Cardiac muscle cell (in vitro differentiated cells and primary cell): ENCODE data around the gene ZC3H13. TPM values are rescaled to one million over a fixed set of nuclear protein-coding genes. Genes with fewer than 3 reads are reported as not detected.

ENCODE experiments used
- DNase-seq, 2 donors: peaks; one replicate each; pipeline versions ENCODE4 v3.0.0 to v3.0.0-alpha.2; 2010 to 2017; ENCODE audit warnings: low read depth in 1 of 2, low spot score in 1 of 2
- H3K27ac ChIP-seq: fragments of 200-600 bp; sonication (generic); 2 replicates; pipeline ENCODE4 v1.5.1; 2016
- H3K27me3 ChIP-seq: fragments of 200-600 bp; sonication (generic); 2 replicates; pipeline ENCODE4 v1.6.0; 2016; ENCODE audit warnings: control low read depth
- H3K36me3 ChIP-seq: fragments of 200-600 bp; sonication (generic); 2 replicates; pipeline ENCODE4 v1.5.1; 2016; ENCODE audit warnings: control low read depth
- H3K4me1 ChIP-seq: fragments of 200-600 bp; sonication (generic); 2 replicates; pipeline ENCODE4 v1.8.1; 2017; ENCODE audit warnings: low read depth, mild to moderate bottlenecking, mixed run types
- H3K4me3 ChIP-seq: fragments of 200-600 bp; sonication (generic); 2 replicates; pipeline ENCODE4 v1.5.1; 2016; ENCODE audit warnings: mild to moderate bottlenecking
- H3K9me3 ChIP-seq: fragments of 200-600 bp; sonication (generic); 2 replicates; pipeline ENCODE4 v1.5.1; 2017; ENCODE audit warnings: low read depth, mild to moderate bottlenecking, control low read depth
- CTCF ChIP-seq: IDR thresholded peaks from 2 replicates; pipeline ENCODE4 v1.5.1; 2012; ENCODE audit warnings: low read depth, mild to moderate bottlenecking, low read length
- polyA plus RNA-seq: library from polyadenylated mRNA; unstranded; fragments of >200 nt; fragmentation: Nextera tagmentation; extraction: Ambion mirVana; gene quantifications from 2 replicates; pipeline ENCODE4 v1.2.1, GENCODE V29; 2016
- total RNA-seq: library from RNA; depleted of rRNA; stranded (reverse); fragments of >200 nt; gene quantifications from 2 replicates; pipeline ENCODE4 v1.2.3, GENCODE V29; 2016

Gene ZC3H13
- total RNA-seq = 12.5 and 20.0 TPM in 2 replicates
- polyA plus RNA-seq = 55.2 and 72.2 TPM in 2 replicates

DNA sequence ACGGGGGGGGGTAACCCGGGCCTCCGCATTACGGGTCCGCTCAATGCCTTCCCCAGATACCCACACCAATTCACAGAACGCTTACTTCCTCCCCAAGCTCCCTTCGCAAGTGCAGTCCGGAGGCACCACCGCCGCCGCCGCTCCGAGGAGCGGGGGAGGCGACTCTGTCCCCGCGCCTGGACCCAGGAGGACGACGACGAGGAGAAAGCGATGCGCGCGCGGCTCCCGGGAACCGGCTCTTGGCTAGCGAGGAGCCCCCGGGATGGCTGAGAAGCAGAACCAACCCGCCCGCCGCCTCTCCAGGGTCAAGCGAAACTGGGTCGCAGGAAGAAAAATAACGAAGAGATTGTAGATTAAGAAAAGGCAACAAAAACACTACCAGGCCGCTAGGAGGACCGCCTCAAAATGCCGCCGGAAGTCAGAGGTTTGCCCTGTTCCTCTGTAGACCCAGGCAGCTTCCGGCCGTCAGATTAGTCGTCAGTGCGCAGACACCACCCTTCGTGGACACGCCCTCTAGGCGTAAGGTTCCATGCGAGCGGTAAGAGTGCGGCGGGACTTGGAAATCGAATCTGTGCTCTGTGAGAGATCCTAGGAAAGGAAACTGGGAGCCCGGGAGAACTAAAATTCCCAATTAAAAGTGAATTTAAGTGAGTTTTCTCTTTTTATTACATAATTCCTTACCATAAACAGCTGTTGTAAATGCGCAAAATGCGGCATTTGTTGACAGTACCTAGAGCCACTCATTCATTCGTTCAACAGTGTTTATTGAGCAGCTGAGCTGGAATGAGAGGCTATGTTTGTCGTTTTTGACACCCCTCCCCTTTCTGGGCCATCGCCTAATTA, at the start of gene ZC3H13:
ZC3H13 (minus strand) TSS at position 428 of the 843 bp plus-strand sequence. CDS start 7,239 bp downstream, outside the sequence.
- peak within 1 kb of the TSS; percentile 91 for H3K4me3 ChIP-seq
- H3K27ac ChIP-seq = peak within 1 kb of the TSS; percentile 91
- H3K36me3 ChIP-seq = no peaks in the 10 kb centered on the region
- no peaks in the 10 kb centered on the region for H3K27me3 ChIP-seq
- peak; percentile 33 for TF ChIP-seq CTCF
- H3K9me3 ChIP-seq = no peaks in the 10 kb centered on the region
- peak; percentile 96 to 97 for DNase-seq
- peaks cover 19% of the 10 kb centered on the region for H3K4me1 ChIP-seq

DNA sequence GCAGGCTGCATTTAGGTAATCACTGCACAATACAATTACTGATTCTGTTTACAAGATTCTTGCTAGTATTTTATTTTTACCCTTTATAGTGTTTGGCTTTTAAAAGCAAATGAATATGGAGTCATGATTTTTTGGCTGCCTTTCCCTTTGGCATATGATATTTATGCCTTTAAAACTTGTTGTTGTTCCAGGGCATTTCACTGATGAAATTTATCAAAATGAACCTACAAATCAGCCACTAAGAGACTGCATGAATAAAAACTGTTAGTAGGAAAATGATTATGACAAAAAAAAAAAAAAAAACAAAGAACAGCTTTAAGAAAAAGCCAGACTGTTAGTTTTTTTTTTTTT, 49.7 kb upstream of the ZC3H13 start:
- DNase-seq = no peak
- H3K36me3 ChIP-seq = no peaks in the 10 kb centered on the region

GRCh38 chr13:46101484-46102254, 49.1 kb upstream of the ZC3H13 start:
- no peak for TF ChIP-seq CTCF
- no peak overlapping the region for H3K4me3 ChIP-seq

More for the DNA sequence above, 49.7 kb upstream of the ZC3H13 start:
- no peak overlapping the region for H3K27ac ChIP-seq
- no peaks in the 10 kb centered on the region for H3K9me3 ChIP-seq
- peaks cover 7% of the 10 kb centered on the region for H3K4me1 ChIP-seq
- TF ChIP-seq CTCF = no peak
- no peak overlapping the region for H3K4me3 ChIP-seq
- no peaks in the 10 kb centered on the region for H3K27me3 ChIP-seq

GRCh38 chr13:46101002-46101401, 48.5 kb upstream of the ZC3H13 start:
- no peaks in the 10 kb centered on the region for H3K9me3 ChIP-seq
- no peak overlapping the region for H3K27ac ChIP-seq
- no peaks in the 10 kb centered on the region for H3K36me3 ChIP-seq
- no peak overlapping the region for H3K4me3 ChIP-seq
- no peaks in the 10 kb centered on the region for H3K27me3 ChIP-seq
- H3K4me1 ChIP-seq = peaks cover 7% of the 10 kb centered on the region
- TF ChIP-seq CTCF = no peak
- DNase-seq = no peak

More at GRCh38 chr13:46101484-46102254, 49.1 kb upstream of the ZC3H13 start:
- Histone ChIP-seq H3K9me3 (no peaks in the 10 kb centered on the region), H3K27ac (no peak overlapping the region), H3K4me1 (peaks cover 7% of the 10 kb centered on the region), H3K27me3 (no peaks in the 10 kb centered on the region), H3K36me3 (no peaks in the 10 kb centered on the region)
- no peak for DNase-seq

DNA sequence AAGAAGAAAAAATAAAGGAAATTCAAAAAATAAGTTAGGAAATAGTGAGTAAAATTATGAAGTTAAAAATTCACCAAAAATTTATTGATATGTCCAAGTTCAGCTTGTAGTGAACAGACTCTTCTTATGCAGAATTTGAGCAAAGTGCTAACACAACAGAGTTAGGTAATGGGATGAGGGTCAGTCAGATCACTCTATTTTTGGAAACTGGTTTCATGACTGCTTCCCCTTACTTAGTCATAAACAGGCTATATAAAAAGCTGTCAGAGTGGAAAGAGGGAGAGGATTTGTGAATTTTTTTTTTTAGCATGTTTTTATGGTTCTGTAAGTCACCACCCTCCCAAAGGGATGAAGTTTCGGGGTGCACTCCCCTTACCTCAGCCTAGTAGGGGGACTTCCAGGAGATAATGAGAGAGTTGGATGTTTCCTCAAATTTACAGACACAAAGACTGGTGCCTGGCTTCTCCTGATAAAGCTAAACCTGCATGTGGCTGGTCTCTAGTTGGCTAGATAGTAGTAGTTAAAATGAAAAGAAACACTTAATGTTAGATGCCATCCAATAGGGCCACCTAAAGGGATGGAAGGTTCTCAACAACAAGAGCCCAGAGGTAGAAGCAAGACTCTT, 47.8 kb upstream of the ZC3H13 start:
- Histone ChIP-seq H3K36me3 (no peaks in the 10 kb centered on the region), H3K27me3 (no peaks in the 10 kb centered on the region), H3K4me3 (no peak overlapping the region), H3K9me3 (no peaks in the 10 kb centered on the region), H3K4me1 (peaks cover 7% of the 10 kb centered on the region), H3K27ac (no peak overlapping the region)
- DNase-seq = no peak
- no peak for TF ChIP-seq CTCF
